Heart right ventricle (tissue), 16 donors: Measurements from ENCODE around the gene PLCL2. TPM values are rescaled to one million over a fixed set of nuclear protein-coding genes. Genes with fewer than 3 reads are reported as not detected.
A peak's percentile ranks its signal among the peaks of the same experiment; 100 is the strongest.

Source experiments
- ATAC-seq, 8 donors: fragments of 200-7000 bp; cut with Tn5 transposase; one replicate each; pipeline ENCODE4 v1.9.1; 2020; ENCODE audit warnings: mild to moderate bottlenecking in 8 of 8, moderate library complexity in 8 of 8, moderate number of reproducible peaks in 1 of 8
- DNase-seq, 2 donors: peaks; one replicate each; pipeline ENCODE4 v3.0.0-alpha.2; 2020
- H3K27ac ChIP-seq, 10 donors: fragments of 200-600 bp; sonication (generic) in 2 of 10; one replicate each; pipeline versions ENCODE4 v1.5.0 to v1.8.0; 2020 to 2022; ENCODE audit warnings: mild to moderate bottlenecking in 3 of 10
- H3K27me3 ChIP-seq, 7 donors: fragments of 200-600 bp; one replicate each; pipeline ENCODE4 v1.8.0; 2021 to 2022; ENCODE audit warnings: mild to moderate bottlenecking in 2 of 7
- H3K36me3 ChIP-seq, 9 donors: fragments of 200-600 bp; sonication (generic) in 1 of 9; one replicate each; pipeline versions ENCODE4 v1.5.0 to v1.8.0; 2020 to 2022; ENCODE audit warnings: mild to moderate bottlenecking in 2 of 9
- H3K4me1 ChIP-seq, 9 donors: fragments of 200-600 bp; sonication (generic) in 1 of 9; one replicate each; pipeline versions ENCODE4 v1.5.0 to v1.8.0; 2020 to 2022; ENCODE audit warnings: mild to moderate bottlenecking in 4 of 9
- H3K4me3 ChIP-seq, 10 donors: fragments of 200-600 bp; sonication (generic) in 2 of 10; one replicate each; pipeline versions ENCODE4 v1.5.0 to v1.8.0; 2020 to 2022; ENCODE audit warnings: mild to moderate bottlenecking in 7 of 10, moderate library complexity in 2 of 10
- H3K9me3 ChIP-seq, 11 donors: fragments of 200-600 bp in 10 of 11; sonication (generic) in 2 of 11; one replicate each; pipeline versions ENCODE4 v1.5.0 to v1.8.0; 2013 to 2022; ENCODE audit warnings: mild to moderate bottlenecking in 2 of 11, control low read depth in 1 of 11, moderate library complexity in 1 of 11
- CTCF ChIP-seq, 9 donors: fragments of 200-600 bp; sonication (generic) in 2 of 9; IDR thresholded peaks; one replicate each; pipeline versions ENCODE4 v1.5.0 to v1.8.0; 2021 to 2022; ENCODE audit warnings: antibody characterized with exemption in 9 of 9, mild to moderate bottlenecking in 5 of 9, moderate library complexity in 1 of 9
- WGBS, 2 donors: extraction: QIAGEN DNeasy Blood & Tissue Kit; methylation state at CpG; one replicate each; pipeline ENCODE4 v1.1.7; 2013; ENCODE audit warnings: inconsistent platforms in 1 of 2; 5-methylcytosine and 5-hydroxymethylcytosine counted together
- intact Hi-C, 10 donors: fragments of 100-400 bp; cut with DNase I; formaldehyde crosslinking; loops; one replicate each; pipeline versions ENCODE4 v1.11.1 to v1.14.2; 2022
- long read RNA-seq, 3 donors: library from polyadenylated mRNA; unstranded; transcript quantifications; one replicate each; pipeline ENCODE4 v2.0.0, GENCODE V29; 2020 to 2021
- polyA plus RNA-seq, 2 donors: library from polyadenylated mRNA; stranded (reverse); fragments of 200-250 nt; gene quantifications; one replicate each; pipeline ENCODE4 v1.2.3, GENCODE V29; 2013
- total RNA-seq, 10 donors: library from RNA; stranded (reverse); fragmentation: NEBNext Ultra II Directional in 3 of 10; extraction: Animal tissue kit (Norgen Biotek cat#: 25700) in 3 of 10; gene quantifications; one replicate each; pipeline versions ENCODE4 v1.2.1 to v1.2.4, GENCODE V29; 2021 to 2023
- donor health status: Arrhythmogenic right ventricular cardiomyopathy.
- donor health status: ischemic (EF 13 %, LVEDD 7.1; RV severe dilation, severe dysfunction).
- donor health status: healthy with polysubstance abuse.
- donor health status: DM: no; HTN: yes; CAD: no.
- donor health status: DM: no; HTN: no; CAD: no.
- donor health status: ischemic (EF 25% LVEDD 6.9; RV normal size, moderate dysfunction).
- donor health status: ischemic (EF 25% LVEDD 5.7; RV mildly dilated, moderate dysfunction).
- donor health status: healthy.
- donor health status: DM: yes; HTN: yes; CAD: no.
- donor health status: Ischemic cardiomyopathy.
- donor health status: ischemic (EF 35%, LVEDD 5.7; RV mildly dilated, moderate dysfunction).
- donor health status: nonischemic (EF 11% LVEDD 7.7; RV severe dilation, severe dysfunction).
- donor health status: DM: yes; HTN: yes; CAD: no.
- donor health status: PGD.
- donor health status: ischemic (EF 29% LVEDD 5.4; RV normal size, mild dysfunction).
- donor health status: nonischemic (EF 23%, LVEDD 6.1; RV moderate dilation, normal function).

Gene PLCL2
- total RNA-seq (10 to 100 TPM; 35.5 to 79.8 (median 57.0) TPM), polyA plus RNA-seq (10 to 100 TPM in 1 of 2 donors, 1 to 10 TPM in 1; 8.7 to 12.8 TPM)
- long read RNA-seq, donor 1, full-length matches to known transcripts, result 65 of 152 reads
- long read RNA-seq, donor 1, partial matches to known transcripts, result 13 of 152 reads
- long read RNA-seq, donor 1, other reads (novel, unspliced or antisense), result 74 of 152 reads
- long read RNA-seq, donor 2, full-length matches to known transcripts, result 46 of 125 reads
- long read RNA-seq, donor 2, partial matches to known transcripts, result 13 of 125 reads
- long read RNA-seq, donor 2, other reads (novel, unspliced or antisense), result 66 of 125 reads
- long read RNA-seq, donor 3, full-length matches to known transcripts, result 16 of 81 reads
- long read RNA-seq, donor 3, partial matches to known transcripts, result 23 of 81 reads
- long read RNA-seq, donor 3, other reads (novel, unspliced or antisense), result 42 of 81 reads

- Histone ChIP-seq H3K9me3 (no peaks in the 10 kb centered on the region), H3K27ac (peak within 1 kb of the TSS; percentile 85 to 98 (median 96)), H3K36me3 (no peaks in the 10 kb centered on the region), H3K4me1 (peaks cover 6 to 73% (median 45%) of the 10 kb centered on the region in 9 donors), H3K27me3 (no peaks in the 10 kb centered on the region), H3K4me3 (peak within 1 kb of the TSS; percentile 76 to 97 (median 86))
- TF ChIP-seq CTCF (IDR thresholded peaks at IDR 0.05), result no peak
- peak in 1 of 2 donors; percentile 58 for DNase-seq
- 0 to 1% methylated on average over 74 to 84 of the region's 87 CpGs for WGBS, 2 donors
- intact Hi-C loops, result loop anchor here in 9 of 10 donors (2.0 to 10.0 kb wide), 16 partner anchors 40 to 350 kb away; partner anchors contain the start of gene DAZL (in 4 of the 9)
- peak; percentile 37 to 63 (median 56) for ATAC-seq
Measured at GRCh38 chr3:16884748-16885592, at the start of gene PLCL2. Gene PLCL2, plus strand, starts transcription at chr3:16884955. Its CDS starts 85 bp downstream, at chr3:16885040.

GRCh38 chr3:16836505-16837237 lies 48.1 kb upstream of the PLCL2 start:
- Histone ChIP-seq H3K27me3 (no peaks in the 10 kb centered on the region), H3K4me1 (peaks cover 0 to 30% (median 12%) of the 10 kb centered on the region in 9 donors), H3K36me3 (no peaks in the 10 kb centered on the region), H3K9me3 (no peaks in the 10 kb centered on the region), H3K27ac (no peak overlapping the region), H3K4me3 (no peak overlapping the region)
- ATAC-seq (no peak), DNase-seq (no peak)
- 74 to 82% methylated on average over 4 of the region's 4 CpGs for WGBS, 2 donors
- TF ChIP-seq CTCF (IDR thresholded peaks at IDR 0.05), result no peak
- intact Hi-C loops, result loop anchor here in 5 of 10 donors (5.0 to 10.0 kb wide), 5 partner anchors 41 to 72 kb away; partner anchors contain the start of gene PLCL2 (in 3 of the 5)

GRCh38 chr3:16837602-16838001 lies 47.2 kb upstream of the PLCL2 start:
- WGBS, 2 donors, result 67 to 73% methylated on average over 7 of the region's 7 CpGs
- peak in 1 of 9 donors; percentile 11 for TF ChIP-seq CTCF (IDR thresholded peaks at IDR 0.05)
- ATAC-seq (peak; percentile 51 to 74 (median 58)), DNase-seq (peak in 1 of 2 donors; percentile 67)
- Histone ChIP-seq H3K4me3 (peak overlapping the region in 1 of 10 donors; percentile 11), H3K27me3 (no peaks in the 10 kb centered on the region), H3K9me3 (no peaks in the 10 kb centered on the region), H3K36me3 (no peaks in the 10 kb centered on the region), H3K27ac (peak overlapping the region; percentile 33 to 83 (median 65)), H3K4me1 (peaks cover 0 to 36% (median 18%) of the 10 kb centered on the region in 9 donors)
- intact Hi-C loops, result loop anchor here in 5 of 10 donors (5.0 to 10.0 kb wide), 5 partner anchors 40 to 73 kb away; partner anchors contain the start of gene PLCL2 (in 3 of the 5)
